Measurements from ENCODE around the gene TMEM240. TPM values are rescaled to one million over a fixed set of nuclear protein-coding genes. Genes with fewer than 3 reads are reported as not detected.
"Not testable (repeated sequence)": the region's sequence is repeated elsewhere in the genome, so short reads cannot be mapped to it uniquely, and the experiment has no call there.

TMEM240 gene
- total RNA-seq, 1 donor from 2014 or later: 1.1 TPM

- not testable (repeated sequence) for DNase-seq (ENCODE audit: low read depth)
Measured at GRCh38 chr1:1524750-1525383, 15.6 kb downstream of the TMEM240 start.

DNA sequence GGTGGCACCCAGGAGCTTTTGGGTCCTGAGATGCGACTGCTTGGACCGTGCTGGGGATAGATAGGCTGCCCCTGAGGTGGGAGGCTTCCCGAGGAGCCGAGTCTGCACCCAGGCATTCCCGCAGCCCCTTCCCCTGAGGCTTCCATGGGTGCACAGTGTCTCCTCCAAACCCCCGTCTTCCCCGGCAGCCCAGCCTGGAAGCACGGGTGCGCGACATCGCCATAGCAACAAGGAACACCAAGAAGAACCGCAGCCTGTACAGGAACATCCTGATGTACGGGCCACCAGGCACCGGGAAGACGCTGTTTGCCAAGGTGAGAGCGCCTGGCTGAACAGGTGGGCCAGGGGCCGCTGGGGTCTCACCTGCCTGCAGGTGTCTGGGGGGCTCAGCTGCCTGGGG, 16.8 kb downstream of the TMEM240 start:
- DNase-seq (ENCODE audit: low read depth): not testable (repeated sequence)

GRCh38 chr1:1523226-1523625, 17.2 kb downstream of the TMEM240 start:
- DNase-seq (ENCODE audit: low read depth): not testable (repeated sequence)

DNA sequence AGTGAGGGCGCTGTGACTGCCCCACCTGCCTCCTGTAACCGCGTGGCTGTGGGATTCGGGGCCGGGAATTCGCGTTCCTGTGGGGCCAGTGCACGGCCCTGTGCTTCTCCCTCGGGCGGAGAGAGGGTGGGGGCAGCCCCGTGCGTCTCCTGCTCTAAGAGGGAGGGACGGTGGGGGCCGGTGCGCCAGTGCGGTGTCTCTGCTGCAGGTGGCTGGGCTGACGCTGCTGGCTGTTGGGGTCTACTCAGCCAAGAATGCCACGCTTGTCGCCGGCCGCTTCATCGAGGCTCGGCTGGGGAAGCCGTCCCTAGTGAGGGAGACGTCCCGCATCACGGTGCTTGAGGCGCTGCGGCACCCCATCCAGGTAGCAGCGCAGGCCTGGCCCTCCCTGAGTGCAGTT, 17.9 kb downstream of the TMEM240 start:
- not testable (repeated sequence) for DNase-seq (ENCODE audit: low read depth)

GRCh38 chr1:1521331-1521730, 19.1 kb downstream of the TMEM240 start:
- no peak for DNase-seq (ENCODE audit: low read depth)

DNA sequence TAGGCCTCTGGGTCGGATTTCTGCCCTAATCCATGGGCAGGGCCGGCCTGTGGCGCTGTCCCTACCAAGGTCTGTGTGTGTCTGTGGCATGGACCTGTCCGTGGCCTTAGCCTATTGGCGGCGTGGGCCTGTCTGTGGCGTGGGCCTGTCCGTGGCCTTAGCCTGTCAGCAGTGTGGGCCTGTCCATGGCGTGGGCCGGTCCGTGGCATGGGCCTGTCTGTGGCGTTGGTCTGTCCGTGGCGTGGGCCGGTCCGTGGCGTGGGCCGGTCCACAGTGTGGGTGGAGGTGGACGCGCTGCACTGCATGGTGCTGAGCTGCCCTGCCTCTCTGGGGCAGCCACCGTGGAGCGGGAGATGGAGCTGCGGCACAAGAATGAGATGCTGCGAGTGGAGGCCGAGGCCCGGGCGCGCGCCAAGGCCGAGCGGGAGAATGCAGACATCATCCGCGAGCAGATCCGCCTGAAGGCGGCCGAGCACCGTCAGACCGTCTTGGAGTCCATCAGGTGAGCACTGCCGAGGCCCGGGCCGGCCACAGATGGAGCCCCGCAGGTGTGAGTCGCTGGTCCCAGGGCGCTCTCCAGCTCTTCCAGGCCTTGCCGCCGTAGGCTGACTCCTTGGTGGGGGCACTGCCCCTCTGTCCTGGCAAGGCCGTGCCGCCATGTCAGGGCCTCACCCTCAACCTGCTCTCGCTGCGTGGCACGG, 20.5 kb downstream of the TMEM240 start:
- DNase-seq (ENCODE audit: low read depth): not testable (repeated sequence)

GRCh38 chr1:1518621-1519007, 21.8 kb downstream of the TMEM240 start:
- DNase-seq (ENCODE audit: low read depth): not testable (repeated sequence)

DNA sequence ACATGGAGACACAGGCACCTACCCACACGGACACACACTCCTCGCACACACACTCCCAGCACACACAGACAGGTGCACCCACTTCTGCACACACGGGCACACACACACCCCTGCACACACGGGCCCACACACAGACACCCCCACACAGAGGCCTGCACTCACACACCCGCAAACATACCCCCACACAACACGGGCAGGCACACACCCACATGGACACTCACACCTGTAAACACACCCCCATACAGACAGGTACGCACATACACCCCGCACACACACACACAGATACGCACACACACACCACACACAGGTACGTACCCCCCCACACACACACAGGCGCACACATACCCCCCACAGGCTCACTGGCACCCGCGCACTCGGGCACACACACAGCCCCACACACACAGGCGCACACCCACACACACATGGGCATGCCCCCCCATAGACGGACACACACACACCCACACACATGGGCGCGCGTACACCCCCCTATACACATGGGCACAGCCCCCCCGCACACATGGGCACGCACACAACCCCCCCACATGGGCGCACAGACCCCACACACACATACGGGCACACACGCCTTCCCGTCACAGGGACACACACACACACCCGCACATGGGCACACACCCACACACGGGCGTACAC, 22.3 kb downstream of the TMEM240 start:
- no peak for DNase-seq (ENCODE audit: low read depth)

- not testable (repeated sequence) for DNase-seq (ENCODE audit: low read depth)
Measured at GRCh38 chr1:1516923-1517322, 23.5 kb downstream of the TMEM240 start.

DNA sequence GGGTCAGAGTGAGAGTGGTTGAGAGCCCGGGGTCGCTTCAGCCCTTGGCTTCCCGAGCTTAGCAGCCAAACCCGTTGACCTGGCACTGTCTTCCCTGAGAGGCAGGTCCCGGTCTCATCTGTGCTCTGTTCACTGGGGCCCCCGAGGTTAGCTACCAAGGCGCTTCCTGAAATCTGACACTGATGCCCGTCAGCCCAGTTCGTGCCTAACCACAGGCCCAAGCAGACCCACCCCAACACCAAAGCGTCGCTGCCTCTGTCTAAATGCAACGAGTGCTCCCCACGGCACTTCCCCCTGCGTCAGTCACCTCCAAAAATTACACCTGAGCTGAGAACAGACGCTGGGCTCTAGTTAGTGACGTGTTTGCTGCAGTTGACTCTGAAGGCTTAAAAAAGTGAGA, 26.0 kb downstream of the TMEM240 start:
- not testable (repeated sequence) for DNase-seq (ENCODE audit: low read depth)

DNA sequence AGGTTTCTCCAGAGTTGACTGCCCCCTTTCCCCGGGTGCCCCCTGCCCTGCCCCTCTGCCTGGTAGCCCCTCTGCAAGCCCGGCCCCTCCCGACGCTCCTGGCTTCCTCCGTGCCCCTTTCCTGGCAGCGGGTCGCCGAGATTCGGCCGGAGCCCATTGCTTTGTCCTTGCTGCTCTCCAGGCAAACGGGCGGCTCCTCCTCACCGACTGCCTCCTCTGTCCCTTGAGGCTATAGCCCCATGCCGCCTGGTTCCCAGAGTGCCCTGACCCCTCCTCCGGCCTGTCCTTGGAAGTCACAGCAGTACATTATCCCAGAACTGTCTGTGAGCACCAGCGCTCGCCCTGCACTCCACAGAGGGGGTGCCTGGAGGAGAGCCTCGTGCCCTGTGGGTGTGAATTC, 26.7 kb downstream of the TMEM240 start:
- DNase-seq (ENCODE audit: low read depth): not testable (repeated sequence)

- not testable (repeated sequence) for DNase-seq (ENCODE audit: low read depth)
Measured at GRCh38 chr1:1512425-1512824, 28.0 kb downstream of the TMEM240 start.

DNA sequence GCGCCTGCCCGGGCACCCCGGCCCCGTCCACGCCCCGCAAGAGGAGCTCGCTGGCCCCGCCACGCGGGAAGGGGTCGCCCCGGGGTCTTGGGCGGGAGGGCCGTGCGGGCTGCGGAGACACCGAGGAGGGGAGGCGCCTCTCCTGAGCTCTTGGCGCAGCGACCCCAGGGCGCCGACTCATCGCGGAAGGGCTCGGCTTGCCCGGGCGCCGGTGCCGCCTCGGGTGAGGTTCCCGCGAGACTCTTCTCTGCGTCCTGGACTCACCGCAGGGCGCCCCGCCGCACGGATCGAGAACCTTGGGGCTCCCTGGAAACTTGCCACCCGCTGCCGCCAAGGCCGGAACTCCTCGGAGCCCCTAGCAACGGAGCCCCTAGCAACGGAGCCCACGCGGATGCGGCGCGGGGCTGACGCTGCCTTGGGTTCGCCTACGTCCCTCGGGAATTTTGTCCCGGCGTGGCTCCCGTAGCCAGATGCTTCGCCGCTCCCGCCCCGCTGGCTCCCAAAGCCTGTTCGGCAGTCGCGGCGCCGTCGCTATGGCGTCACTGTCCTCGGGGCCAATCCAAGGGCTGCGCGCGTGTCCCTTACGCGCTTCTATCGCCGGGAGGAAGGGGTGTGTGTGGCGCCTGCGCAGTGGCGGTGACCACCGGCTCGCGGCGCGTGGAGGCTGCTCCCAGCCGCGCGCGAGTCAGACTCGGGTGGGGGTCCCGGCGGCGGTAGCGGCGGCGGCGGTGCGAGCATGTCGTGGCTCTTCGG, 28.7 kb downstream of the TMEM240 start, which contains the start of gene ATAD3A:
TSS of gene ATAD3A (plus strand) at position 630 of the 753 bp plus-strand sequence. CDS start at position 737, 107 bp downstream.
- peak; percentile 90 for DNase-seq (ENCODE audit: low read depth)

DNA sequence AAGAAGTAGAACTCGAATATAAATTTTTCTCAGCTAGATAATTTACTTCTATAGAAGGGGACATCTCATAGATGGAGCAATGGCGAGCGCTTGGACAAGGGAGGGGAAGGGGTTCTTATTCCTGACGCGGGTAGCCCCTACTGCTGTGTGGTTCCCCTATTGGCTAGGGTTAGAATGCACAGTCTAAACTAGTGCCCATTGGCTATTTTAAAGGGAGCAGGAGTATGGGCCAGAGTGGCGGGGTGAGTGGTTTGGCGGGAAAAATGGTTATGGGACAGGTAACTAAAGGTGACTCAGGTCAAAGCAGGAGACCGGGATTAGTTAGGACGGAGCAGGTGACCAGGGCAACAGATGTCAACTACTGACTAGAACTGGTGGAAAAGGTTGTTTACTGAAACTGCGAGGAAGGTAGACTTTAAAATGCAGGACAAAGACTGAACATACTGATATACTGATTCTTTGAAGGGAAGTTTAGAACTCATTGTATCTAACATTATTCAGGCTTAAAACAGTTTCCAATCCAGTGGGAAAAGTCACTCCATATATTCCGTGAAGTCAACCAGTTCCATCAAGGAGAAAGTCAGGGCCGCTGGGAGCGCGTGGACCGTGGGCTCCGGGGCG, 29.4 kb downstream of the TMEM240 start:
- DNase-seq (ENCODE audit: low read depth): peak; percentile 16

DNA sequence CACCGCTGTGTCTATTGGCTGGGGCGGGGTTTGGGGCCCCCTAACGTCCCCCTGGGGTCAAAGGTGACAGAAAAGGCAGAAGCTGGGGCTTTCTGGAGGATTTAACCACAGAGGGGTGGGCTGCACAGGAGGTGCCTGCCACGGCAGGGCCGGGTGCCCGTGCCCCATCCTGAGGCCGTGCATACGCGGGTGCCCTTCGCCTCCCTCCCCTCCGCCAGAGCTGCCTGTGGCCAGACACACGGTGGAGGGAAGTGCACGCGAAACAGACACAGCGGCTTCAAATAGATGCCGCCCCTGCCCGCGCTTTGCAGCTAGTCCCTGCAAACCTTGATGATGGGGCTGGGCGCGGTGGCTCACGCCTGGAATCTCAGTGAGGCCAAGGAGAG, 31.0 kb downstream of the TMEM240 start:
- not testable (repeated sequence) for DNase-seq (ENCODE audit: low read depth)

DNA sequence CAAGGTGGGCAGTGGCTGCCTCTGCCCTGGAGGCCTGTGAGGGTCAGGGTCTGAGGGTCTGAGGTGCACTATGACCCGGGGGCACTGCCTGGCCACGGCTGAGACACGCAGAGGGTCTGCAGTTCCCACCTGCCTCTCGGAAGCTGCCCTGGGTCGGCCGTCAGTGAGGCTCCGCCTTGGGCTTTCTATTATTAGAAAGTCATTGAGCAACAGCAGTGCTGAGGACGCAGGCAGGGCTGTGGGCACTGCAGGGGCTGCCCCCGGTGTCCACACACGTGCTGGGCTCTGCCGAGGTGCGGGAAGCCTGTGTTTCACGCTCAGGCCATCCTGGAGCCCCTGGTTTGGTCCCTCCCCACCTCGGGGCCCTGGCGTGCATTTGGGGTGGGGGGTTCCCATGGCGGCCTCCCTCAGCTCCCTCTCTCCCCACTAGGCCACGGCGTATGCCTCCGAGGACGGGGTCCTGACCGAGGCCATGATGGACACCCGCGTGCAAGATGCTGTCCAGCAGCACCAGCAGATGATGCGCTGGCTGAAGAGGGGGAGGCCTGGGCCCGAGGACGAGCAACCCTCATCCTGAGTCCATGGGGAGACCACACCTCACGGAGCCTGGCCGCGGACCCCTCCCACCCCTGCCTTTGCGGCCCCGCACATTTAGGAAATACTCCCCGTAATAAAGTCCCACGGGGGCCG, 31.5 kb downstream of the TMEM240 start:
- not testable (repeated sequence) for DNase-seq (ENCODE audit: low read depth)

DNA sequence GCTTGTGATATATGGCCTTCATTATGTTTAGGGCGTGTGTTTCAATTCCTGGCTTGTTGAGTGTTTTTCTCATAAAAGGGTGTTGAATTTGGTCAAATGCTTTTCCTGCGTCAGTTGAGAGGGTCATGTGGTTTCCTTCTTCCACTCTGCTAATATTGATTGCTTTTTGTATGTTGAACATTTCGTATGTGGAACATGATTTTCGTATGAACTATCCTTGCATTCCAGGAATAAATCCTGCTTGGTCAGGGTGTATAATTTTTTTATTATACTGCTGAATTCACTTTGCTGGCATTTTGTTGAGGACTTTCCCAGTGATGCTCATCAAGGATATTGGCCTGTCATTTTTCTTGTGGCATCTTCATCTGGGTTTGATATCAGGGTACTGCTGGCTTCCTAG, 33.1 kb downstream of the TMEM240 start:
- DNase-seq (ENCODE audit: low read depth): no peak

DNA sequence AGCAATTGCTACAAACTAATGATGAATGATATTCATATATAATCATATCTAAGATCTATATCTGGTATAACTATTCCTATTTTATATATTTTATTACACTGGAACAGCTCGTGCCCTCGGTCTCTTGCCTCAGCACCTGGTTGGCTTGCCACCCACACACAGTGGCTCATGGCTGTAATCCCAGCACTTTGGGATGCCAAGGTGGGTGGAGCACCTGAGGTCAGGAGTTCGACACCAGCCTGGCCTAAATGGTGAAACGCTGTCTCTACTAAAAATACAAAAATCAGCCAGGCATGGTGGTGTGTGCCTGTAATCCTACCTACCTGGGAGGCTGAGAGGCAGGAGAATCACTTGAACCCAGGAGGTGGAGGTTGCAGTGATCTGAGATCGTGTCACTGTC, 34.6 kb downstream of the TMEM240 start:
- DNase-seq (ENCODE audit: low read depth): not testable (repeated sequence)

GRCh38 chr1:1505366-1505798, 35.0 kb downstream of the TMEM240 start:
- not testable (repeated sequence) for DNase-seq (ENCODE audit: low read depth)

GRCh38 chr1:1504777-1505365, 35.6 kb downstream of the TMEM240 start:
- DNase-seq (ENCODE audit: low read depth): peak; percentile 35

All from renal cortical epithelial cell (primary cell).